GM19372 (cell line): ENCODE measurements around the gene PTGS2.
"Not testable (repeated sequence)": the region's sequence is repeated elsewhere in the genome, so short reads cannot be mapped to it uniquely, and the experiment has no call there.

Experiments used
- ATAC-seq: cut with Tn5 transposase; IDR thresholded peaks from one replicate; pipeline ENCODE4 v1.9.1; 2021; ENCODE audit warnings: mild to moderate bottlenecking, low read depth, moderate library complexity; ENCODE audit not compliant: unreplicated experiment

The PTGS2 gene

DNA sequence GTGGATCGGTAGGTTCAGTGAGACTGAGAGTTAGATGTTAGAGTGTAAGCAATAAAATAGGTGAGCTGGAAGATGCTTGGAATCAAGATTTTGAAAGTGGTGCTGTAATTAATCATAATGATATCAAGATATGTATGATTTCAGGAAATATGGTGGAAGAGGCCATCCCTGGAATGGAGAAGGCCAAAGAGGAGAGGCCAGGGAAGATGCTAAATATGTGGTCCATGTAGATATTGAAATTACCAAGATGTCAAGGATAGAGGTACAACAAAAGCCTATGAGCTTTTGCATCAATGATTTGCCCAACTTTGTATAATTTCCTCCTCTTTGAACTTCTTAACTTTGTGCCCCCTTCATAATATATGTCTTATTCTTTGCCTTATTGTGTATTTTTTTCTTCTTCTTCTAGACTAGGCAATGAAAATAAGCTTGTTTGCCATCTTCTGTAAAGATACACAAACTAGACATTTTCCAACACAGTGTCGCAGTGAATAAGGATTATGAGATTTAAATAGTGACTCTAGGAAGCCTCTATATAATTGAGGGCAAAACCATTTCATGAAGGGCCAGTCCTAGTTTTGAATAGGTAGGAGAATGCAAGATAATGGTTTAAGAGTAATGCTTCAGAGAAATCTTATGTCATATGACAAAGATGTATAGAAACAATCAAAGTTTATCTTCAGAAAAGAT, 8.9 kb downstream of the PTGS2 start:
- no peak for ATAC-seq

DNA sequence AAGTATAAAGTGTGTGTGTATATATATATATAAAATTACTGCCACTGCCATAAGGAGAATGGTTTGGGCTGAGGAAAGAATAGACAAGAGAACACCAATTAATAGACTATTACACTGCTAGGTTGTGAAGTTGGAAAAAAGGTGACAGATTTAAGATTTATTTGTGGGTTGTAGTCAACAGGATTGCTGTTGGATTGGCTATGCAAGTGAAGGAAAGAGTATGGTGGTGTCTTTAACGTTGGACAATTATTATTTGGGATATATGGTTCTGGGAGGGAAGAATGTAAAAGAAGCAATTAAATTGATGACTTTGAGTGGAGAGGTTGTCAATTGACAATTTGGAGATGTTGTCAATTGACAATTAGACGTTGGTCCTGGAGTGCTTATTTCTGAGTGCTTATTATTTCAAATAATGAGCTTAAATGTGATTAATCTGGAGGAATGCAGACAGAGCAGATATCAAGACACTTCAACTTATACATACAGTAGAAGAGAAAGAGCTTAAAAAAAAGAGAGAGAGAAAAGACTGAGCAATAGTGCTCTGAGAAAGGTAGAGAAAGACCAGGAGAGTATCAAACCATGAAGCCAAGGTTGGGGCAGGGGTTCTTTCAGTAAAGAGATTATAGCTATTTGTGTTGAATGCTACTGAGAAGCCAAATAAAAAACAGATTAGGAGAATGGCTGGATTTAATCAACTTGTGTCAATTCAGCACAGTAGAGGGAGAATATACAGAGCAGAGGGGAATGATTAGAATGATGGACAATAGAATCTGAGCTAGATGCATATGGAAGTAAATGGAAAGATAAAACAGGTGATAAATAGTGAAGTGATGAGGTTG, 9.7 kb downstream of the PTGS2 start:
- ATAC-seq = no peak

DNA sequence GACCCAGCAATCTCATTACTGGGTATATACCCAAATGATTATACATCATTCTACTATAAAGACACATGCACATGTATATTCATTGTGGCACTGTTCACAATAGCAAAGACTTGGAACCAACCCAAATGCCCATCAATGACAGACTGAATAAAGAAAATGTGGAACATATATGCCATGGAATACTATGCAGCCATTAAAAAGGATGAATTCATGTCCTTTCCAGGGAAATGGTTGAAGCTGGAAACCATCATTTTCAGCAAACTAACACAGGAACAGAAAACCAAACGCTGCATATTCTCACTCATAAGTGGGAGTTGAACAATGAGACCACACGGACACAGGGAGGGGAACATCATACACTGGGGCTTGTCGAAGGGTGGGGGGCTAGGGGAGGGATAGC, 10.4 kb downstream of the PTGS2 start:
- not testable (repeated sequence) for ATAC-seq

DNA sequence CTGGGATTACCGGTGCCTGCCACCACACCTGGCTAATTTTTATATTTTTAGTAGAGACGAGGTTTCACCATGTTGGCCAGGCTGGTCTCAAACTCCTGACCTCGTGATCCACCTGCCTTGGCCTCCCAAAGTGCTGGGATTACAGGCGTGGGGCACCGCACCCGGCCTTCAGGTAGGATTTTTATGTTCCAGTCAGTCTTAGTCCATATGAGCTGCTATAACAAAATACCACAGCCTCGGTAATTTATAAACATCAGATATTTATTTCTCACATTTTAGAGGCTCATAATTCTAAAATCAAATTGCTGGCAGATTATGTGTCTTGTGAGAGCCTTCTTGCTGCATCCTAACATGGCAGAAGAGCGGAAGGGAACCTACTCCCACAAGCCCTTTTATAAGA, 16.0 kb downstream of the PTGS2 start:
- ATAC-seq = not testable (repeated sequence)

DNA sequence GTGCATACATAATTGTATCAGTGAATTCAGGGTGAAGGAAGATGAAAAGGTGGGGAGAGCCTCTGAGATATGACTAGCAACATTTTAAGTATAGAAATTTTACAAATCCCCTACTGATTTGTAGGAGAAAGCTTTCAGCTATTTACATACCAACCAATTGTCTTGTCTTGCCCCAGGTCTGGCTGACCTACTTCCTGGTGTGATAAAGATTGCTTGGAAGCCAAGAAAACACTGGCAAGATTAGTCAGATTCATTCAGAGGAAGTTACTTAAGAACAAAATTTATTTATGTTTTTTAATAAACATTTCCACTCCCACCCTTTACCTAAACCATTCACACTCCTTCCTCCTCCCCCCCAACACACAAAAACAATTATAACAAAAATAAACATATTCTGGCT, 17.5 kb downstream of the PTGS2 start:
- ATAC-seq = no peak

DNA sequence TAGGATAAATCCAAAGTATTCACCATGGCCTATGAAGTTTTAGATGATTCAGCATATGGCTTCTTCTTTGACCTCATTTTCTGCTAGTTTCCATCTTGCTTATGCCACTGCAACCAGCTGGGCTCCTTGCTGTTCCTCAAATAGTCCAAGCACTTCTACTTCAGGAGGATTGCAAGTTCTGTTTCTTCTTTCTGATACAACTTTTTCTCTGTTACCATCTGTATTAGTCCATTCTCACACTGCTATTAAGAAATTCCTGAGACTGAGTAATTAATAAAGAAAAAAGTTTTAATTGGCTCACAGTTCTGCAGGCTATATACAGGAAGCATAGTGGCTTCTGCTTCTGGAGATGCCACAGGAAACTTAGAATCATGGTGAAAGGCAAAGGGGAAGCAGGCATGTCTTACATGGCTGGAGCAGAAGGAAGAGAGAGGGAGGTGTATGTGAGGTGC, 20.3 kb downstream of the PTGS2 start:
- ATAC-seq = no peak

DNA sequence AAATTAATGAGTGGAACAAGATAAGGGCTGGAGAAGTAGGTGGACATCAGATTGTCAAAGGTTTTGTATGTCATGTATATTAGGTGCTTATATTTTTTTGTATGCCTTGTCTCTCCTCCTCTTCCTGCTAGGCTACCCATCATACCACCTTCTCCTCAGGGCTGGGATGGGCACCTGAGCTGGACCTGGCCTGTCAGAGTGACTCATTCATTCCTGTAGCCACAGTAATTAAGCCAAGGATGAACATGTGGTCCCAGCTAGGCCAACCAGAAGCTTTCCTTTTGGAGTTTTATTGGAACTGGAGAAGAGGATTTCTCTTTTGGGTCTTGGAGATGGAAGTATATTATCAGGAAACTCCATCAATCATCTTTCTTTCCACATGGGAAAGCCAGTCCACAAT, 21.2 kb downstream of the PTGS2 start:
- no peak for ATAC-seq

DNA sequence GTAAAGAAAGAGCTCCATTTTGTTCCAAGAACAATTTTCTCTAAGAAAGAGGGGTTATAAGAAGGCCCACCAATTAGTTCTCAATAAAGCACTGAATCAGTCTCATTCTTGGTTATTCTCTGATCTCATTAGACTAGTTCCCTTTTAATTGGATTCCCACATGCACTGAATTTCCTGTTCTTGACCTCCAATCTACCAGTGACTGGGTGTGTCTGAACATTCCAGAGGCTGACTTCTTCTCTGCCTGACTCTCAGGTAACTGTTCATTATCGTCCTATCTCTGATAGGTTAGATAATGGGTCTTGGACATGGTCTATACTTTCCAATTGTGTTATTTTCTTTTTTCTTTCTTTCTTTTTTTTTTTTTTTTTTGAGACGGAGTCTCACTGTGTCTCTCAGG, 22.7 kb downstream of the PTGS2 start:
- no peak for ATAC-seq

DNA sequence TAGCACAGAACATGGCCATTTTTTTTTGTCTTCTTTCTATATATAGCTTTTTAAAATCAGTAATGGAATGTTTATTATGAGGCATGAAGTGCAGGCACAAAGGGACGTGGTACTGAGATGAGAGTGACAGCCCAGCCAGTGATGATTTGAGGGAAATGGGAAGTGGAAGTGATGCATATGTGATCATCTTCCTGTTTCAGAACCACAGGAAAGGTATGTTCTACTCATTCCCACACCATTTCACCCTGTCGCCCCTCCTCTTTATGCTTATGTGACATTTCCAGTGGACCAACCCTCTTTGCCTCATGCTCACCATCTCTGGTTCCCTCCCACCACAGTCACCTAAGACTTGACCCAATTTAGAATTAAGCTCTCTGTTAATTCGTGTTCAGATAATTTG, 24.3 kb downstream of the PTGS2 start:
- no peak for ATAC-seq

DNA sequence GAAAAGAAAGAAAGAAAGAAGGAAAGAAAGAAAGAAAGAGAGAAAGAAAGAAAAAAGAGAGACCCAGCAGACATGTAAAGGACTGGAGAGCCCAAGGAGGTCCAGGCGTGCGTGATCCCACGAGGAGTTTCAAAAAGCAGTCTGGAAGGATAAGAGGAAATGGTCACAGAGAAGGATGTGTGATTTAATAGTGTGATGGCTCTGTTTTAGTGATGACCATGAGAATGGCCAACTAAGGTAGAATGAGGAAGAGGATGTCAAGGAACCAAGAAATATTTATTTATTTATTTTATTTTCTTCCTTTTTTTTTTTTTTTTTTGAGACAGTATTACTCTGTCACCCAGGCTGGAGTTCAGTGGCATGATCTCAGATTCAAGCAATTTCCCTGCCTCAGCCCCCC, 25.5 kb downstream of the PTGS2 start:
- ATAC-seq = no peak

DNA sequence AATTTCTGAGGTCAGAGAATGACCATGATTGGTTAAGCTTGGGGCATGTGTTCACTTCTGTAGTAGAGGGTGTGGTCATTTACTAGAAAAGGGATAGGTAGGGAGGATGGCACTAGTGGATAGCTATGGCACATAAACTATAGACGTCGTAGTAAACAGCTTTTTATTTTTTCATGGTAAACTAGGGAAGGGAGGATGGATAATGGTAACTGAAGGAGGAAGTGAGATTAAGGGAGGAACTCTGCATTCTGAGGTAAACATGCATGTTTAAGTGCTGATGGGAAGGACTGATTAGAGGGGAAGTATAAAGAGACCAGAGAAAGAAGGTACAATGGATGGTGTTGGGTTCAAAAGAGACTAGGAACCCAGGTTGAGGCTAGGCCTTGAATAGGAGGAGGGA, 26.9 kb downstream of the PTGS2 start:
- ATAC-seq = no peak

DNA sequence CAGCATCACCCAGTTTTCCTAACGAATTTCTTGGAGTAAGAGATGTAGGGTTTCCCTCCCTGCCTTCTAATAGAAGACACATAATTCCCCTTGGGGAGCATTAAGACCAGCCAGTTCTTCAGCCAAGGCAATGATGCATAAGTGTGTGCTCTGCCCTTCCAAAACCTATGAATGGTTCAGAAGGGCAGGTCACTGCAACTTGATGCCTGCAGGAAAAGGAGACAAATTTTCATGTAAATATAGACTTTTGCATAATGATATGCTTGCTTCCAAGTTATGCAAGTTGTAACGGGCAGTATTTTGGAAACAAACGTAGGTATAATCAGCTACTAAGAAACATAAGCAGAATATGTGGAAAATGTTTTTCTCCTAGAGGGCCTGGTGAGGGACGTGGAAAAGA, 31.6 kb downstream of the PTGS2 start:
- no peak for ATAC-seq

DNA sequence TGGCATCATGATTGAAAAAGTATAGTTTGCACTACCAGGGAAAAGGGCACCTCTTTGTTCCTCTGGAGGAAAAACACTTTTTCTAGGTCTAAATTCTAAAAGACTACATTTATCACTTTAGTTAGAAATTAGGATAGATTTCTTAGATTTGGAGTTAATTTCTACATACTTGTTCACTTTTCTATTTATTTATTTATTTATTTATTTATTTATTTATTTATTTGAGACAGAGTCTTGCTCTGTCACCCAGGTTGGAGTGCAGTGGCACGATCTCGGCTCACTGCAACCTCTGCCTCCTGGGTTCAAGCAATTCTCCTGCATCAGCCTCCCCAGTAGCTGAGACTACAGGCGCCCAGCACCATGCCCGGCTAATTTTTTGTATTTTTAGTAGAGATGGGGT, 32.2 kb downstream of the PTGS2 start:
- ATAC-seq = not testable (repeated sequence)

DNA sequence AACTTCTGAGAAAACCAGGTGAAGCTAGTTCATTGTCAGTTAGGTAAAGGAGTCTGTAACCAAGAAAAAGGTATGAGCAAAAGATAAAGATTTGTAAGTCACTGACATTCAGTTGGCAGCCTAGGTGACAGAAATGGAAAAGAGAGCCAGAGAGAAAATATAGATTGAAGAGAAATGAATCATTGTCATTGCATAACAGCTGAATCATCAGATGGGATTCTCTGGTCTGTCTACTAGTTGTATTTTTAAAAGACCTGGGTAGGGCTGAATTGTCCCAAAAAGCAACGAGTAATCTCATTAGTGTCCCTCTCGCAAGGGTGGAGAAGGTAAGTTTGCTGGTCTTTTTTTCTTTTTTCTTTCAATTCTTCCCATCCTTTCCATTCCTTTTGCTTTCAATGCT, 36.6 kb downstream of the PTGS2 start:
- no peak for ATAC-seq

DNA sequence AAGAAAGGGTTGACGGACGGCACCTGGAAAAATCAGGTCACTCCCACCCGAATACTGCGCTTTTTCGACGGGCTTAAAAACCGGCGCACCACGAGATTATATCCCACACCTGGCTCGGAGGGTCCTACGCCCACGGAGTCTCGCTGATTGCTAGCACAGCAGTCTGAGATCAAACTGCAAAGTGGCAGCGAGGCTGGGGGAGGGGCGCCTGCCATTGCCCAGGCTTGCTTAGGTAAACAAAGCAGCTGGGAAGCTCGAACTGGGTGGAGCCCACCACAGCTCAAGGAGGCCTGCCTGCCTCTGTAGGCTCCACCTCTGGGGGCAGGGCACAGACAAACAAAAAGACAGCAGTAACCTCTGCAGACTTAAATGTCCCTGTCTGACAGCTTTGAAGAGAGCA, 42.7 kb downstream of the PTGS2 start:
- not testable (repeated sequence) for ATAC-seq

DNA sequence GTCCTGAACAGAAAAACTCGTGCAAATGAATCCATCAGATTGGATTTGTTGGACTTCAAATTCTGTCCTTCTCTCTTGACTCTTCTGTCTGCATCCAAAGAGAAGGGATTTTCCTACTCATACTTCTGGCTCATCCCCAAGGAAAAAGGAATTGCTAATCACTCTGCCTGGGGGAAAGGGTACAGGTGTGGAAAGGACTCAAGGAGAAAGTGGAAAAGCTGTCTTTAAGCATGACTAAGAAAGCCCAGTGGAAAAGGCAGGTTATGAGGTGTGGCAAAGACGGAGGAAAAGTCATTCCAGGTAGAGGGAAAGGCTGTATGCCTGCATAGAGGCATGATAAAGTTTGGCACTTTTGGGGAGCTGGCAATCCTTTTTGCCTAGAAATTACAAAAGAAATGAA, 43.4 kb downstream of the PTGS2 start:
- no peak for ATAC-seq

DNA sequence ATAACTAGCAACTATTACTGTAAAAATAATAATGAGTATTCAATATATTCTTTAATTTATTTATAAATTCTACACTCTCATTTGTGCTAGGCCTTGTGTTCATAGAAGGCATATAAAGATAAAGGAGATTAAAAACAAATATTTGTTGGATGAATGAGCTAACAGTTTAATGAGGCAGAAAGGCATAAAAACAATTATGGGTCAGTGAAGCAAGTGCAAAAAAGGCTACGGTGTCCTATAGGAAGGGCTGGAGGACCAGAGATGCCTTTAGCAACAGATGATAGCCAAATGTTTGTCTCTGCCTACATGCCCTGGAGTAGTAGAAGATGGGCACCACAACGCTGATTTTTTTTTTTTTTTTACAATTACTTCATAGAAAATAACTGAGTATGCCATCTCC, 45.7 kb downstream of the PTGS2 start:
- ATAC-seq = no peak

DNA sequence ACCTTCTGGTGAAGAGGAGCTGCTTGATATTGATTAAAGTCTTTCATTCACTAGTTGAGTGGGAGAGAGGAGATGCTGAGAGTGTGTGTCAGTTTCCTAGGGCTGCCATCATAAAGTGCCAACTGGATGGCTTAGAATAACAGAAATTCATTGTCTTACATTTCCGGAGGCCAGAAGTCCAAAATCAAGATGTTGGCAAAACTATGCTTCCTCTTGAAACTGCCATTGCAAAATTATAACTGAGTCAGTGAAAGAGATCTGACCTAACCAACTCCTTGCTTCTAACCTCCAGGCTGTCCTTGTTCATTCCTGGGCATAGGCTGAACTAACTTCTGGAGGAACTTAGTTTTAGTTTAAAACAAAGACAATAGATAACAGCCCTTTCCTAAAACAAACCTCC, 47.1 kb downstream of the PTGS2 start:
- ATAC-seq = no peak

DNA sequence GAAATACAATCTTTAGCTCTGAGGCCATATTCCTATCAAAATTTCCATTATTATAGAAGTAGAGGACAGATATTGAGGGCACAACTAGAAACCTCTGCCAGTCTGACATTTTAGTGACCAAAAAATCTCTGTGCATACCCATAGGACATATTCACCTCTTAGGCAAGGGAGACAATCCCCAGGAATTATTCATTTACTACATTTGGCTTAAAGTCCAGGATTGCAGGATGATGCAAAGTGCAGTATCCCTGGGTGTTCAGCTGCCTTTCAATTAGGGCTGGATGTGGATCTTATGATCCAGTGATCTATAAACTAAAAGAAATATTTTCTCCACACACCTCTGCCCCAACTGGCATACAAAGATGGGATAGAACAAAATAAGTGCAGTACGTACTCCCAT, 50.9 kb downstream of the PTGS2 start:
- no peak for ATAC-seq

DNA sequence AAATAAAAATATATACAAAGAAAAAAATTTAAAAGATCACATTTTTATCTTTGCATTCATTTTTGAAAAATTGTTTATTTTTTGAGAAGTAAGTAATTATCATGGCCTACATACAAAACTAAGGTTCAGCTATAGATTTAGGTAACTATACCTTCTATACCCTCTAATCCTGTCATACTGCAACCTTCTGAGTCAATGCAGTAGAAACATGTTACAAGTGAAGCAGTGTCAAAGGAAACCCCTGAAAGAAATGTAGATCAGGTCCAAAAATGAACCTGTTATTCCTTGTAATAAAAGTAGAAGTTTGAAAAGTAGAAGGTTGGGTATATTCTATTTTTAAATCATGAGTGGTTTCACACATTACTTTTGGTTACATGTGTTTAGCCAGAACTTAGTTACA, 51.3 kb downstream of the PTGS2 start:
- no peak for ATAC-seq

DNA sequence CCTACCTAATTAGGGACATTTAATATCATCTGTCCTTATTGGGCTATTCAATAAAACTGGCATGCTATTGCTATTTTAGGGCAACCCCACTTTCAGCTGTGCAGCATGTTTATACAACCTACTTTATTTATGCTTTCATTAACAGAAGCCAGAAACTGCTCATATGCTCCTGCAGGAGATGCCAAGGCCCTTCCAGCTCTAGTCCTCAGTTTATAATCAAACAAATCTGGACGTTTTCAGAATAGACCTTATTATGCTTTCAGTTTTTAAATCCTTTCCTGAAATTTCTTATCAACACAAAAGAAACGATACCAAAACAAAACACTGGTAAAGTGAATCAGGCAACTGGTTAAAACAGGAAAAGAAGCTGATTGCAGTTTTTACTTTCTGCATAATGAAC, 53.2 kb downstream of the PTGS2 start:
- no peak for ATAC-seq

DNA sequence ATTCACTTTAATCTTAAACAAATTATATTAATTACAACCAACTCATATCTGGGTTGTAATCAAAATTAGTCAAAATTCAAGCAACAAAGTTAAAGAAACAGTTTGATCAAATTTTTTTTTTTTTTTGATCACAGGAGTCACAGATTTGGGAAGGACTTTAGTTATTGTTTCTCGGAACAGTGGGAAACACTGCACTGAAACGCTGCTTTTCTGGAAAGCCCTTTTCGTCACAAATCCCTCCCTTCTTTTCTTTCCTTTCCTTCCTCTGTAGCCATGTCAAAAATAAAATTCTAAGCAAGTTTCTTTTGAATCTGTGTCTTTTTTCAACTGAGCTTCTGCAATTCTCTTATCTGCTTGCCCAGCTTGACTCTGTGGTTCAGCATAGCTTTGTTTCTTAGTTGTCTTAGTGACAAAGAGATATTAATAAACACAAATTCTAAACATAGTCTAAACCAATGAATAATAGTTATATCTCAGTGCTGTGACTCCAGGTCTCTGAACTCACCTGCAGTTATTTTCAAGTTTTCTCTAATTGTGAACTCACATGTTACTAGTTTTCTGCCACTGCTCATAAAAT, 53.8 kb downstream of the PTGS2 start:
- no peak for ATAC-seq
